GM23338 (cell line): ENCODE results near the gene INO80C. TPM values are rescaled to one million over a fixed set of nuclear protein-coding genes. Genes with fewer than 3 reads are reported as not detected.

Experiments used
- ATAC-seq: fragments of 200-7000 bp; cut with Tn5 transposase; 3 replicates; pipeline ENCODE4 v1.9.1; 2020
- DNase-seq: peaks from one replicate; pipeline ENCODE4 v3.0.0-alpha.2; 2015; ENCODE audit warnings: low spot score
- H2AFZ ChIP-seq: fragments of 200-600 bp; sonication (generic); 2 replicates; pipeline ENCODE4 v1.8.0; 2016; ENCODE audit warnings: antibody characterized with exemption, mild to moderate bottlenecking, moderate library complexity
- H3F3A ChIP-seq: fragments of 200-600 bp; sonication (generic); replicated peaks from 2 replicates; pipeline ENCODE4 v1.8.0; 2017; ENCODE audit warnings: antibody characterized with exemption, mixed run types, low read depth
- H3K27ac ChIP-seq: fragments of 200-600 bp; sonication (generic); 2 replicates; pipeline ENCODE4 v1.6.1; 2016; ENCODE audit warnings: low read depth
- H3K27me3 ChIP-seq: fragments of 200-600 bp; sonication (generic); 2 replicates; pipeline ENCODE4 v1.8.0; 2016; ENCODE audit warnings: mild to moderate bottlenecking, mixed run types, moderate library complexity; ENCODE audit not compliant: insufficient read depth
- H3K36me3 ChIP-seq: fragments of 200-600 bp; sonication (generic); 2 replicates; pipeline ENCODE4 v1.8.0; 2016; ENCODE audit warnings: mild to moderate bottlenecking; ENCODE audit not compliant: insufficient read depth
- H3K4me1 ChIP-seq: fragments of 200-600 bp; sonication (generic); 2 replicates; pipeline ENCODE4 v1.8.0; 2016; ENCODE audit warnings: mild to moderate bottlenecking, moderate library complexity; ENCODE audit not compliant: insufficient read depth
- H3K4me2 ChIP-seq: fragments of 200-600 bp; sonication (generic); 2 replicates; pipeline ENCODE4 v1.7.1; 2017; ENCODE audit warnings: mixed run types
- H3K4me3 ChIP-seq: fragments of 200-600 bp; sonication (generic); 2 replicates; pipeline ENCODE4 v1.6.1; 2016; ENCODE audit warnings: mixed run types
- H3K79me2 ChIP-seq: fragments of 200-600 bp; sonication (generic); replicated peaks from 2 replicates; pipeline ENCODE4 v1.8.0; 2017; ENCODE audit warnings: mild to moderate bottlenecking; ENCODE audit not compliant: insufficient read depth
- H3K9me2 ChIP-seq: fragments of 200-600 bp; sonication (generic); 2 replicates; pipeline ENCODE4 v1.8.0; 2017; ENCODE audit not compliant: insufficient read depth
- H4K20me1 ChIP-seq: fragments of 200-600 bp; sonication (generic); replicated peaks from 2 replicates; pipeline ENCODE4 v1.8.0; 2017; ENCODE audit warnings: mild to moderate bottlenecking; ENCODE audit not compliant: insufficient read depth
- H3K27ac Mint-ChIP-seq: 2 replicates; pipeline ENCODE4 v1.8.0; 2020; ENCODE audit warnings: inconsistent platforms, mild to moderate bottlenecking, moderate library complexity, mixed read lengths
- H3K27me3 Mint-ChIP-seq: 3 replicates; pipeline ENCODE4 v1.8.0; 2022; ENCODE audit warnings: low read depth, mild to moderate bottlenecking, moderate library complexity, mixed read lengths, inconsistent platforms; ENCODE audit not compliant: insufficient read depth, poor library complexity
- H3K36me3 Mint-ChIP-seq: 3 replicates; pipeline ENCODE4 v1.8.0; 2021; ENCODE audit warnings: low read depth, mild to moderate bottlenecking, inconsistent platforms, moderate library complexity, mixed read lengths
- H3K4me1 Mint-ChIP-seq: 3 replicates; pipeline ENCODE4 v1.8.0; 2020; ENCODE audit warnings: mild to moderate bottlenecking, inconsistent platforms, mixed read lengths
- H3K4me3 Mint-ChIP-seq: 3 replicates; pipeline ENCODE4 v1.8.0; 2021; ENCODE audit warnings: moderate library complexity, mild to moderate bottlenecking, inconsistent platforms, mixed read lengths
- H3K9me3 Mint-ChIP-seq: 3 replicates; pipeline ENCODE4 v1.8.0; 2020; ENCODE audit warnings: moderate library complexity, mild to moderate bottlenecking, inconsistent platforms, mixed read lengths
- CTCF ChIP-seq, 2 experiments: fragments of 200-600 bp in 1 of 2; sonication (generic) in 1 of 2; conservative IDR thresholded peaks; 2 replicates each; pipeline versions ENCODE4 v1.5.1 to v1.6.1; 2016 to 2017; ENCODE audit warnings: antibody characterized with exemption in 2 of 2, low read depth in 2 of 2, mild to moderate bottlenecking in 2 of 2, moderate library complexity in 1 of 2
- EZH2 ChIP-seq: fragments of 200-600 bp; sonication (generic); IDR thresholded peaks from one replicate; pipeline ENCODE4 v1.8.0; 2017; ENCODE audit warnings: antibody characterized with exemption, mild to moderate bottlenecking, low read depth; ENCODE audit not compliant: unreplicated experiment
- EZH2phosphoT487 ChIP-seq: fragments of 200-600 bp; sonication (generic); IDR thresholded peaks from one replicate; pipeline ENCODE4 v1.8.1; 2018; ENCODE audit warnings: antibody characterized with exemption; ENCODE audit not compliant: unreplicated experiment
- JUNB ChIP-seq: IDR thresholded peaks from one replicate; pipeline ENCODE4 v1.6.1; 2016; ENCODE audit warnings: antibody characterized with exemption; ENCODE audit not compliant: unreplicated experiment
- NANOG ChIP-seq: IDR thresholded peaks from 2 replicates; pipeline ENCODE4 v1.6.1; 2016; ENCODE audit warnings: antibody characterized with exemption, borderline replicate concordance
- POLR2AphosphoS5 ChIP-seq: IDR thresholded peaks from 2 replicates; pipeline ENCODE4 v1.6.1; 2016; ENCODE audit warnings: antibody characterized with exemption, low read depth
- REST ChIP-seq: IDR thresholded peaks from one replicate; pipeline ENCODE4 v1.6.1; 2018; ENCODE audit warnings: antibody characterized with exemption; ENCODE audit not compliant: unreplicated experiment
- ZNF114 ChIP-seq: fragments of 250-450 bp; sonication (Bioruptor Pico); IDR thresholded peaks from 2 replicates; pipeline ENCODE4 v1.5.0; 2020; ENCODE audit warnings: mild to moderate bottlenecking, moderate library complexity
- ZNF331 ChIP-seq: fragments of 250-450 bp; sonication (Bioruptor Pico); IDR thresholded peaks from 2 replicates; pipeline ENCODE4 v1.5.0; 2020; ENCODE audit warnings: low read depth, mild to moderate bottlenecking, moderate library complexity
- polyA plus RNA-seq: library from polyadenylated mRNA; unstranded; fragments of >200 nt; fragmentation: Nextera tagmentation; extraction: Ambion mirVana; gene quantifications from 2 replicates; pipeline ENCODE4 v1.2.1, GENCODE V29; 2016
- total RNA-seq: library from RNA; depleted of rRNA; stranded (reverse); fragments of >200 nt; shearing (Covaris generic); gene quantifications from 2 replicates; pipeline ENCODE4 v1.2.3, GENCODE V29; 2014
- TF ChIP-seq, protein P1 (sequence below): IDR thresholded peaks from 2 replicates; pipeline ENCODE4 v1.6.1; 2016; ENCODE audit warnings: antibody characterized with exemption

The INO80C gene
- total and polyA plus RNA-seq, 2 experiments from 2014 or later = 16.3 to 52.3 TPM

DNA sequence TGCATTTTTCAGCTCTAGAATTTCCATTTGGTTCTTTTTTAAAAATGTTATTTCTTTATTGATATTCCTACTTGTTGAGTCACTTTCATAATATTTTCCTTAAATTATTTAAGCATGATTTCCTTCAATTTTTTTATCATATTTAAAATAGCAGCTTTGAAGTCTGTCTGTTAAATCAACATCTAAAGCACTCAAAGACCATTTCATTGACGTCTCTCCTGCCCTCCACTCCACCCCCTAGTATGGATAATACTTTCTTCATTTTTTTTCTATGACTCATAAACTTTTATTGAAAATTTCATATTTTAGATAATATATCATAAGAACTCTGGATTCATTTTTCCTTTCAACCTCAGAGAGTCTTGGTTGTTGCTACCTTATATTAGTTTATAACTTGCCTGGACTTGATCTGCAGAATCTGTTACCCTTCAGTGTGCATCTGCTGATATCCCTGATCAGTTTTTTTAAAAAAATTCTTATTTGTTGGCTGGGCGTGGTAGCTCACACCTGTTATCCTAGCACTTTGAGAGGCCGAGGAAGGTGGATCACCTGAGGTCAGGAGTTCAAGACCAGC is 61.6 kb downstream of the INO80C start (continued):
- TF ChIP-seq, protein P1, sequence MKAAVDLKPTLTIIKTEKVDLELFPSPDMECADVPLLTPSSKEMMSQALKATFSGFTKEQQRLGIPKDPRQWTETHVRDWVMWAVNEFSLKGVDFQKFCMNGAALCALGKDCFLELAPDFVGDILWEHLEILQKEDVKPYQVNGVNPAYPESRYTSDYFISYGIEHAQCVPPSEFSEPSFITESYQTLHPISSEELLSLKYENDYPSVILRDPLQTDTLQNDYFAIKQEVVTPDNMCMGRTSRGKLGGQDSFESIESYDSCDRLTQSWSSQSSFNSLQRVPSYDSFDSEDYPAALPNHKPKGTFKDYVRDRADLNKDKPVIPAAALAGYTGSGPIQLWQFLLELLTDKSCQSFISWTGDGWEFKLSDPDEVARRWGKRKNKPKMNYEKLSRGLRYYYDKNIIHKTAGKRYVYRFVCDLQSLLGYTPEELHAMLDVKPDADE = no peak
- no peak for TF ChIP-seq REST
- TF ChIP-seq CTCF (conservative IDR thresholded peaks at IDR 0.05; ENCODE audit: low read depth in 2 of 2) = no peak
- TF ChIP-seq JUNB = no peak
- no peak for TF ChIP-seq EZH2
- TF ChIP-seq ZNF114 (CRISPR knock-in tag) = no peak
- TF ChIP-seq EZH2phosphoT487 = no peak
- TF ChIP-seq ZNF331 (CRISPR knock-in tag) = no peak
- no peak for TF ChIP-seq POLR2AphosphoS5

DNA sequence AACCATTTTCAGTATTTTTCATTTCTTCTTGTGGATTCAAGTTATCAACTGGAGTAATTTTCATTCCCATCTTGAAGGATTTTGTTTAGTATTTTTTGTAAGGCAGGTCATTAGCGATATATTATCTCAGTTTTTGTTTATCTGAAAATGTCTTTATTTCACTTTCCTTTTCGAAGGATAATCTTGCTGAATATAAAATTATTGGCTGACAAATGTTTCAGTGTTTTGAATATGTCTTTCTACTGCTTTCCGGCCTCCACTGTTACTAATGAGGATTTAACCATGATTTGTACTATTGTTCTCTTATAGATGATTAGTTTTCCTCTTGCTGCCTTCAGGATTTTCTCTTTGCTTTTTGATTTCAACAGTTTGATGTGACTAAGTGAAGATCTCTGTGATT is 62.4 kb downstream of the INO80C start:
- TF ChIP-seq, protein P1 = no peak
- TF ChIP-seq CTCF (conservative IDR thresholded peaks at IDR 0.05; ENCODE audit: low read depth in 2 of 2) = no peak
- TF ChIP-seq REST = no peak
- no peak for TF ChIP-seq NANOG
- no peak for TF ChIP-seq POLR2AphosphoS5
- TF ChIP-seq EZH2phosphoT487 = no peak
- H4K20me1 ChIP-seq = no peaks in the 10 kb centered on the region
- ATAC-seq = no peak
- no peaks in the 10 kb centered on the region for H3K79me2 ChIP-seq
- Mint-ChIP-seq H3K36me3 (no peaks in the 10 kb centered on the region), H3K9me3 (no peaks in the 10 kb centered on the region), H3K4me3 (no peak overlapping the region), H3K4me1 (peaks cover 5% of the 10 kb centered on the region; the same call in 2 of the 3 replicates), H3K27ac (no peak overlapping the region), H3K27me3 (peaks cover under 1% of the 10 kb centered on the region)
- no peak overlapping the region for H3K4me3 ChIP-seq
- no peak for DNase-seq
- no peak overlapping the region for H3K4me2 ChIP-seq
- no peaks in the 10 kb centered on the region for H3F3A ChIP-seq
- no peaks in the 10 kb centered on the region for H3K27me3 ChIP-seq
- no peaks in the 10 kb centered on the region; the same call in 1 of the 2 replicates for H3K4me1 ChIP-seq
- H2AFZ ChIP-seq = no peak overlapping the region
- no peak overlapping the region for H3K27ac ChIP-seq
- H3K9me2 ChIP-seq = no peaks in the 10 kb centered on the region
- H3K36me3 ChIP-seq = no peaks in the 10 kb centered on the region
